H9 (cell line): ENCODE data around the gene KCNAB2. TPM values are rescaled to one million over a fixed set of nuclear protein-coding genes. Genes with fewer than 3 reads are reported as not detected.

Source experiments
- DNase-seq: peaks from one replicate; pipeline ENCODE4 v3.0.0-alpha.2; 2017
- H2AFZ ChIP-seq: one replicate; pipeline ENCODE4 v1.6.1; 2013; ENCODE audit warnings: mild to moderate bottlenecking, low read length, control low read depth, moderate library complexity
- H2AK5ac ChIP-seq: 2 replicates; pipeline ENCODE4 v1.6.1; 2013; ENCODE audit warnings: low read length, control low read depth, mixed read lengths; ENCODE audit not compliant: insufficient read length
- H2BK120ac ChIP-seq: one replicate; pipeline ENCODE4 v1.6.1; 2013; ENCODE audit warnings: low read depth, mild to moderate bottlenecking, low read length, control low read depth, inconsistent platforms; ENCODE audit not compliant: poor library complexity, severe bottlenecking
- H2BK12ac ChIP-seq: 2 replicates; pipeline ENCODE4 v1.6.1; 2013; ENCODE audit warnings: low read length, control low read depth, mixed read lengths, low read depth; ENCODE audit not compliant: insufficient read length
- H2BK15ac ChIP-seq: 2 replicates; pipeline ENCODE4 v1.6.1; 2013; ENCODE audit warnings: low read depth, low read length, control low read depth
- H2BK20ac ChIP-seq: one replicate; pipeline ENCODE4 v1.6.1; 2013; ENCODE audit warnings: low read depth, mild to moderate bottlenecking, low read length, control low read depth, inconsistent platforms; ENCODE audit not compliant: poor library complexity, severe bottlenecking
- H2BK5ac ChIP-seq: 2 replicates; pipeline ENCODE4 v1.6.1; 2013; ENCODE audit warnings: low read length, control low read depth, mixed read lengths; ENCODE audit not compliant: insufficient read length
- H3K14ac ChIP-seq: 2 replicates; pipeline ENCODE4 v1.6.1; 2013; ENCODE audit warnings: low read length, control low read depth; ENCODE audit not compliant: insufficient read depth
- H3K18ac ChIP-seq: 2 replicates; pipeline ENCODE4 v1.6.1; 2013; ENCODE audit warnings: low read depth, mild to moderate bottlenecking, mixed read lengths, low read length, control low read depth; ENCODE audit not compliant: insufficient read length
- H3K23ac ChIP-seq: 2 replicates; pipeline ENCODE4 v1.6.1; 2013; ENCODE audit warnings: low read length, control low read depth, mixed read lengths, low read depth; ENCODE audit not compliant: insufficient read length
- H3K23me2 ChIP-seq: 2 replicates; pipeline ENCODE4 v1.6.1; 2013; ENCODE audit warnings: low read depth, mild to moderate bottlenecking, mixed read lengths, low read length, control low read depth; ENCODE audit not compliant: insufficient read length, poor library complexity, severe bottlenecking
- H3K27ac ChIP-seq: 2 replicates; pipeline ENCODE4 v1.5.1; 2013; ENCODE audit warnings: low read length, control low read depth, mixed read lengths, low read depth; ENCODE audit not compliant: insufficient read length
- H3K27me3 ChIP-seq: 2 replicates; pipeline ENCODE4 v1.6.1; 2013; ENCODE audit warnings: low read length, control low read depth, inconsistent platforms; ENCODE audit not compliant: insufficient read depth
- H3K4ac ChIP-seq: 2 replicates; pipeline ENCODE4 v1.6.1; 2013; ENCODE audit warnings: low read depth, mild to moderate bottlenecking, control low read depth, inconsistent platforms, low read length, moderate library complexity
- H3K4me1 ChIP-seq: 2 replicates; pipeline ENCODE4 v1.6.1; 2013; ENCODE audit warnings: low read length, control low read depth, inconsistent platforms; ENCODE audit not compliant: insufficient read depth
- H3K4me2 ChIP-seq: 2 replicates; pipeline ENCODE4 v1.6.1; 2013; ENCODE audit warnings: low read length, control low read depth, mixed read lengths; ENCODE audit not compliant: insufficient read length, insufficient read depth
- H3K56ac ChIP-seq: 2 replicates; pipeline ENCODE4 v1.6.1; 2013; ENCODE audit warnings: low read depth, mild to moderate bottlenecking, mixed read lengths, low read length, control low read depth; ENCODE audit not compliant: insufficient read length
- H3K79me1 ChIP-seq: 2 replicates; pipeline ENCODE4 v1.6.1; 2013; ENCODE audit warnings: low read depth, mild to moderate bottlenecking, moderate library complexity, low read length, control low read depth, inconsistent platforms; ENCODE audit not compliant: insufficient read depth, poor library complexity, severe bottlenecking
- H3K79me2 ChIP-seq: 2 replicates; pipeline ENCODE4 v1.6.1; 2013; ENCODE audit warnings: low read length, control low read depth, inconsistent platforms; ENCODE audit not compliant: insufficient read depth
- H3K9ac ChIP-seq: 2 replicates; pipeline ENCODE4 v1.6.1; 2013; ENCODE audit warnings: low read length, control low read depth, mixed read lengths; ENCODE audit not compliant: insufficient read length; ENCODE audit errors: extremely low read depth
- H3K9me3 ChIP-seq: one replicate; pipeline ENCODE4 v1.6.1; 2013; ENCODE audit warnings: low read depth, low read length, inconsistent platforms; ENCODE audit not compliant: control insufficient read depth
- H3T11ph ChIP-seq: one replicate; pipeline ENCODE4 v1.6.1; 2013; ENCODE audit warnings: mild to moderate bottlenecking, low read length, control low read depth, inconsistent platforms
- H4K20me1 ChIP-seq: one replicate; pipeline ENCODE4 v1.6.1; 2013; ENCODE audit not compliant: control insufficient read depth, insufficient read length, insufficient read depth
- H4K5ac ChIP-seq: 2 replicates; pipeline ENCODE4 v1.6.1; 2013; ENCODE audit warnings: low read depth, mild to moderate bottlenecking, mixed read lengths, low read length, control low read depth; ENCODE audit not compliant: insufficient read length
- H4K8ac ChIP-seq: replicated peaks from 2 replicates; pipeline ENCODE4 v1.6.1; 2013; ENCODE audit warnings: low read length, control low read depth, mixed read lengths, low read depth; ENCODE audit not compliant: insufficient read length
- H4K91ac ChIP-seq: 2 replicates; pipeline ENCODE4 v1.6.1; 2013; ENCODE audit warnings: low read depth, mild to moderate bottlenecking, moderate library complexity, mixed read lengths, low read length, control low read depth; ENCODE audit not compliant: insufficient read length
- H3K27ac Mint-ChIP-seq, 3 experiments: 2 replicates in 2 of 3; 3 replicates in 1 of 3; pipeline ENCODE4 v1.8.0; 2020 to 2021; ENCODE audit warnings: mixed read lengths in 3 of 3, mild to moderate bottlenecking in 1 of 3, moderate library complexity in 1 of 3
- H3K27me3 Mint-ChIP-seq: 2 replicates; pipeline ENCODE4 v1.8.0; 2021; ENCODE audit warnings: low read depth, mild to moderate bottlenecking, moderate library complexity, mixed read lengths
- H3K36me3 Mint-ChIP-seq, 3 experiments: 2 replicates in 2 of 3; 3 replicates in 1 of 3; pipeline ENCODE4 v1.8.0; 2020 to 2021; ENCODE audit warnings: low read depth in 3 of 3, mixed read lengths in 3 of 3; ENCODE audit not compliant: insufficient read depth in 1 of 3
- H3K4me1 Mint-ChIP-seq, 2 experiments: 2 replicates each; pipeline ENCODE4 v1.8.0; 2020; ENCODE audit warnings: mixed read lengths in 2 of 2
- H3K4me3 Mint-ChIP-seq, 2 experiments: 2 replicates in 1 of 2; 3 replicates in 1 of 2; pipeline ENCODE4 v1.8.0; 2020 to 2021; ENCODE audit warnings: mild to moderate bottlenecking in 2 of 2, mixed read lengths in 2 of 2, moderate library complexity in 1 of 2
- H3K9me3 Mint-ChIP-seq, 2 experiments: 2 replicates in 1 of 2; 3 replicates in 1 of 2; pipeline ENCODE4 v1.8.0; 2020; ENCODE audit warnings: mild to moderate bottlenecking in 2 of 2, mixed read lengths in 2 of 2, moderate library complexity in 1 of 2
- CTCF ChIP-seq: fragments of 200-600 bp; sonication (generic); conservative IDR thresholded peaks from 3 replicates; pipeline ENCODE4 v1.8.0; 2021; ENCODE audit warnings: antibody characterized with exemption, mild to moderate bottlenecking
- WGBS: extraction: QIAGEN DNeasy Blood & Tissue Kit; methylation state at CpG from one replicate; pipeline ENCODE4 v1.1.7; 2013; ENCODE audit warnings: missing lambda C conversion rate, low lambda C conversion rate, mixed read lengths; ENCODE audit not compliant: insufficient read length; ENCODE audit errors: extremely low coverage; 5-methylcytosine and 5-hydroxymethylcytosine counted together
- total RNA-seq: library from RNA; stranded (reverse); gene quantifications from 2 replicates; pipeline ENCODE4 v1.2.1, GENCODE V29; 2021

The KCNAB2 gene
- total RNA-seq, 1 experiment from 2014 or later: 8.3 TPM

- Histone ChIP-seq H2BK5ac (no peak overlapping the region), H3K27ac (no peak overlapping the region), H3T11ph (no peak overlapping the region), H3K4me1 (no peaks in the 10 kb centered on the region), H3K4me2 (no peak overlapping the region), H3K23ac (no peak overlapping the region), H4K20me1 (no peaks in the 10 kb centered on the region), H4K91ac (no peak overlapping the region), H3K4ac (no peak overlapping the region), H3K79me2 (no peaks in the 10 kb centered on the region), H2BK120ac (no peak overlapping the region), H3K23me2 (no peaks in the 10 kb centered on the region), H3K79me1 (no peaks in the 10 kb centered on the region), H3K14ac (no peak overlapping the region), H2AFZ (no peak overlapping the region), H2BK20ac (no peak overlapping the region), H3K9me3 (no peaks in the 10 kb centered on the region), H2AK5ac (no peak overlapping the region), H2BK15ac (no peak overlapping the region), H3K18ac (no peak overlapping the region), H3K9ac (no peak overlapping the region), H3K56ac (no peak overlapping the region), H4K8ac (no peak overlapping the region), H4K5ac (no peak overlapping the region), H3K27me3 (no peaks in the 10 kb centered on the region), H2BK12ac (no peak overlapping the region)
- no CpG with 5 or more reads among the region's 18 CpGs for WGBS
- H3K4me1 Mint-ChIP-seq: peaks cover 7 to 12% of the 10 kb centered on the region in 2 experiments
- no peaks in the 10 kb centered on the region for H3K36me3 Mint-ChIP-seq
- no peak overlapping the region for H3K27ac Mint-ChIP-seq
- DNase-seq: no peak
- no peaks in the 10 kb centered on the region for H3K9me3 Mint-ChIP-seq
- TF ChIP-seq CTCF: no peak
- H3K4me3 Mint-ChIP-seq: no peak overlapping the region
- H3K27me3 Mint-ChIP-seq: no peaks in the 10 kb centered on the region
Observed at GRCh38 chr1:6084781-6085495, 39.2 kb downstream of the KCNAB2 start.
